GM12872 (cell line): ENCODE measurements around the gene WDR5.

Experiments
- CTCF ChIP-seq: IDR thresholded peaks from 3 replicates; pipeline ENCODE4 v1.5.1; 2011; ENCODE audit warnings: low read depth, mild to moderate bottlenecking, low read length, moderate library complexity; ENCODE audit not compliant: insufficient read depth

Gene WDR5

GRCh38 chr9:134162926-134163370, 27.1 kb downstream of the WDR5 start:
- no peak for TF ChIP-seq CTCF

GRCh38 chr9:134163371-134164196, 27.7 kb downstream of the WDR5 start:
- peak; percentile 62 for TF ChIP-seq CTCF

- no peak for TF ChIP-seq CTCF
Observed at GRCh38 chr9:134164879-134165278, 29.0 kb downstream of the WDR5 start.

- TF ChIP-seq CTCF: no peak
Observed at GRCh38 chr9:134165357-134166315, 29.8 kb downstream of the WDR5 start.

GRCh38 chr9:134166374-134166773, 30.5 kb downstream of the WDR5 start:
- TF ChIP-seq CTCF: no peak

- TF ChIP-seq CTCF: no peak
Observed at GRCh38 chr9:134167530-134167931, 31.6 kb downstream of the WDR5 start.
